ENCODE data around the gene TMEM209. TPM values are rescaled to one million over a fixed set of nuclear protein-coding genes. Genes with fewer than 3 reads are reported as not detected.

Gene TMEM209
- total RNA-seq, 1 experiment from 2014 or later = 21.0 TPM

GRCh38 chr7:130114776-130115175, 90.4 kb downstream of the TMEM209 start:
- CTCF ChIA-PET = interaction anchor here (1.8 kb wide), 1 partner anchor 43 kb away, joined by 8 read pairs; no protein-coding TSS in a partner anchor
- DNase-seq (ENCODE audit: low spot score) = no peak
- Mint-ChIP-seq H3K27ac (0 out of 2 replicates have a peak overlapping the region, but pooled peaks have one; percentile 0), H3K9me3 (peaks cover 5% of the 10 kb centered on the region), H3K27me3 (ENCODE audit: low read depth) (no peaks in the 10 kb centered on the region), H3K4me1 (no peaks in the 10 kb centered on the region), H3K36me3 (peaks cover 4% of the 10 kb centered on the region), H3K4me3 (no peak overlapping the region)
- no peak for ATAC-seq
- POLR2A ChIA-PET = no interaction called here
- TF ChIP-seq ZNF138 (CRISPR knock-in tag; conservative IDR thresholded peaks at IDR 0.05) (no peak), ZNF396 (CRISPR knock-in tag; IDR thresholded peaks at IDR 0.05; ENCODE audit: borderline replicate concordance) (no peak), CBFB (CRISPR knock-in tag; IDR thresholded peaks at IDR 0.05; ENCODE audit: low read depth) (no peak), JAZF1 (CRISPR knock-in tag; IDR thresholded peaks at IDR 0.05) (no peak), EMX1 (CRISPR knock-in tag; IDR thresholded peaks at IDR 0.05) (no peak), FOXP4 (CRISPR knock-in tag; IDR thresholded peaks at IDR 0.05) (no peak), USF1 (CRISPR knock-in tag; IDR thresholded peaks at IDR 0.05) (no peak), IRF1 (CRISPR knock-in tag; IDR thresholded peaks at IDR 0.05) (no peak), CTCF (IDR thresholded peaks at IDR 0.05) (no peak), GABPB1 (CRISPR knock-in tag; IDR thresholded peaks at IDR 0.05) (no peak), NFATC4 (CRISPR knock-in tag; IDR thresholded peaks at IDR 0.05) (no peak), ELF4 (CRISPR knock-in tag; IDR thresholded peaks at IDR 0.05; ENCODE audit: low read depth) (no peak), ZNF281 (CRISPR knock-in tag; IDR thresholded peaks at IDR 0.05) (no peak)

Other genes starting within 250 kb of the TMEM209 start
- 27.8 to 31.6 TPM (median 28.7 TPM) in 3 replicates for gene ZC3HC1, start 154.0 kb downstream of the TMEM209 start, total RNA-seq (2021)
- 14.4 to 16.5 TPM (median 15.0 TPM) in 3 replicates for gene KLHDC10, start 134.9 kb downstream of the TMEM209 start, total RNA-seq (2021)
- gene SSMEM1, start 2.5 kb upstream of the TMEM209 start, total RNA-seq (2021) = not detected in 3 replicates
- gene CPA2, start 61.5 kb upstream of the TMEM209 start, total RNA-seq (2021) = 0.90 to 2.3 TPM (median 1.3 TPM) in 3 replicates
- 0.11 TPM in 2 of 3 replicates, not detected in the other for gene CPA4, start 87.8 kb upstream of the TMEM209 start, total RNA-seq (2021)
- gene CPA5, start 139.4 kb upstream of the TMEM209 start, total RNA-seq (2021) = not detected in 3 replicates
- 7.9 to 14.0 TPM (median 8.9 TPM) in 3 replicates for gene CPA1, start 175.1 kb upstream of the TMEM209 start, total RNA-seq (2021)
- 7.1 to 11.2 TPM (median 10.2 TPM) in 3 replicates for gene CEP41, start 235.6 kb upstream of the TMEM209 start, total RNA-seq (2021)